Measurements from ENCODE around the gene HPCA. TPM values are rescaled to one million over a fixed set of nuclear protein-coding genes. Genes with fewer than 3 reads are reported as not detected.

HPCA gene
- total RNA-seq, 1 experiment from 2014 or later = 1.2 TPM

- no CpG with 5 or more reads among the region's 99 CpGs for WGBS (ENCODE audit: extremely low coverage, insufficient read length, low lambda C conversion rate)
- H2AK5ac ChIP-seq (ENCODE audit: insufficient read length, low read length) = no peak within 1 kb of the TSS
- TF ChIP-seq, protein P1, sequence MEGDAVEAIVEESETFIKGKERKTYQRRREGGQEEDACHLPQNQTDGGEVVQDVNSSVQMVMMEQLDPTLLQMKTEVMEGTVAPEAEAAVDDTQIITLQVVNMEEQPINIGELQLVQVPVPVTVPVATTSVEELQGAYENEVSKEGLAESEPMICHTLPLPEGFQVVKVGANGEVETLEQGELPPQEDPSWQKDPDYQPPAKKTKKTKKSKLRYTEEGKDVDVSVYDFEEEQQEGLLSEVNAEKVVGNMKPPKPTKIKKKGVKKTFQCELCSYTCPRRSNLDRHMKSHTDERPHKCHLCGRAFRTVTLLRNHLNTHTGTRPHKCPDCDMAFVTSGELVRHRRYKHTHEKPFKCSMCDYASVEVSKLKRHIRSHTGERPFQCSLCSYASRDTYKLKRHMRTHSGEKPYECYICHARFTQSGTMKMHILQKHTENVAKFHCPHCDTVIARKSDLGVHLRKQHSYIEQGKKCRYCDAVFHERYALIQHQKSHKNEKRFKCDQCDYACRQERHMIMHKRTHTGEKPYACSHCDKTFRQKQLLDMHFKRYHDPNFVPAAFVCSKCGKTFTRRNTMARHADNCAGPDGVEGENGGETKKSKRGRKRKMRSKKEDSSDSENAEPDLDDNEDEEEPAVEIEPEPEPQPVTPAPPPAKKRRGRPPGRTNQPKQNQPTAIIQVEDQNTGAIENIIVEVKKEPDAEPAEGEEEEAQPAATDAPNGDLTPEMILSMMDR (conservative IDR thresholded peaks at IDR 0.05) = no peak
- DNase-seq = peak; percentile 43
- H3K14ac ChIP-seq (ENCODE audit: insufficient read depth, low read length) = peak within 1 kb of the TSS; percentile 67
- H2BK15ac ChIP-seq (ENCODE audit: low read depth, low read length) = no peak within 1 kb of the TSS
- no peaks in the 10 kb centered on the region for H3K9me3 ChIP-seq (ENCODE audit: control insufficient read depth, low read depth, low read length)
- no peak within 1 kb of the TSS for H2BK20ac ChIP-seq (ENCODE audit: low read depth, low read length, poor library complexity, severe bottlenecking)
- no peak within 1 kb of the TSS for H3K27ac ChIP-seq (ENCODE audit: insufficient read length, low read depth, low read length)
- H3K4ac ChIP-seq (ENCODE audit: low read depth, low read length) = no peak within 1 kb of the TSS
- no peaks in the 10 kb centered on the region for H3K79me2 ChIP-seq (ENCODE audit: insufficient read depth, low read length)
- H2AFZ ChIP-seq (ENCODE audit: low read length) = no peak within 1 kb of the TSS
- Mint-ChIP-seq H3K27ac (peak within 1 kb of the TSS in 1 of 3 experiments; percentile 25; a peak in 1 of 7 replicates), H3K27me3 (ENCODE audit: low read depth) (peaks cover 45% of the 10 kb centered on the region), H3K9me3 (no peaks in the 10 kb centered on the region), H3K4me1 (peaks cover 38 to 43% of the 10 kb centered on the region in 2 experiments), H3K36me3 (ENCODE audit: insufficient read depth in 1 of 3, low read depth in 3 of 3) (peaks cover 0 to 8% (median 0%) of the 10 kb centered on the region in 3 experiments; a peak in 6 of 7 replicates), H3K4me3 (peak within 1 kb of the TSS; percentile 66 to 82)
- H3K79me1 ChIP-seq (ENCODE audit: insufficient read depth, low read depth, low read length, poor library complexity, severe bottlenecking) = no peaks in the 10 kb centered on the region
- no peak within 1 kb of the TSS for H4K5ac ChIP-seq (ENCODE audit: insufficient read length, low read depth, low read length)
- no peak within 1 kb of the TSS for H3K56ac ChIP-seq (ENCODE audit: insufficient read length, low read depth, low read length)
- no peak within 1 kb of the TSS for H3K9ac ChIP-seq (ENCODE audit: extremely low read depth, insufficient read length, low read length)
- no peaks in the 10 kb centered on the region for H4K20me1 ChIP-seq (ENCODE audit: control insufficient read depth, insufficient read depth, insufficient read length)
- H2BK5ac ChIP-seq (ENCODE audit: insufficient read length, low read length) = no peak within 1 kb of the TSS
- H4K91ac ChIP-seq (ENCODE audit: insufficient read length, low read depth, low read length) = no peak within 1 kb of the TSS
- H3K4me2 ChIP-seq (ENCODE audit: insufficient read depth, insufficient read length, low read length) = peak within 1 kb of the TSS; percentile 61
- H3K4me1 ChIP-seq (ENCODE audit: insufficient read depth, low read length) = peaks cover 2% of the 10 kb centered on the region; the same call in 1 of the 2 replicates
- no peak within 1 kb of the TSS for H2BK120ac ChIP-seq (ENCODE audit: low read depth, low read length, poor library complexity, severe bottlenecking)
- no peak within 1 kb of the TSS for H2BK12ac ChIP-seq (ENCODE audit: insufficient read length, low read depth, low read length)
- H3K23ac ChIP-seq (ENCODE audit: insufficient read length, low read depth, low read length) = no peak within 1 kb of the TSS
- peaks cover 4% of the 10 kb centered on the region for H3K23me2 ChIP-seq (ENCODE audit: insufficient read length, low read depth, low read length, poor library complexity, severe bottlenecking)
- H3K27me3 ChIP-seq (ENCODE audit: insufficient read depth, low read length) = peaks cover 21% of the 10 kb centered on the region; the same call in 1 of the 2 replicates
- H3K18ac ChIP-seq (ENCODE audit: insufficient read length, low read depth, low read length) = no peak within 1 kb of the TSS
- no peak within 1 kb of the TSS for H3T11ph ChIP-seq (ENCODE audit: low read length)
- no peak within 1 kb of the TSS for H4K8ac ChIP-seq (replicated peaks; ENCODE audit: insufficient read length, low read depth, low read length)
These were observed 15.5 kb upstream of the HPCA start, which contains the start of gene FNDC5 for GRCh38 chr1:32870615-32871363. FNDC5 (minus strand) TSS chr1:32870912.
